ENCODE results near the gene C19orf85.

The C19orf85 gene

GRCh38 chr19:55488986-55489710 lies 24.6 kb upstream of the C19orf85 start:
- FAIRE-seq: no peak

- FAIRE-seq: no peak
These were observed 23.6 kb upstream of the C19orf85 start, which contains the start of gene SSC5D for GRCh38 chr19:55487924-55488687. TSS of gene SSC5D (plus strand) at chr19:55488436. CDS start at chr19:55488590, 154 bp downstream.

- no peak for FAIRE-seq
These were observed 22.7 kb upstream of the C19orf85 start for GRCh38 chr19:55486971-55487923.

GRCh38 chr19:55486043-55486970 lies 21.8 kb upstream of the C19orf85 start:
- FAIRE-seq: no peak

GRCh38 chr19:55485439-55486011 lies 21.0 kb upstream of the C19orf85 start:
- no peak for FAIRE-seq

GRCh38 chr19:55484593-55485438 lies 20.3 kb upstream of the C19orf85 start, which contains the start of gene NAT14:
TSS of gene NAT14 (plus strand) at chr19:55485188. CDS start at chr19:55485709, 521 bp downstream.
- FAIRE-seq: no peak

GRCh38 chr19:55483706-55484592 lies 19.4 kb upstream of the C19orf85 start:
- no peak for FAIRE-seq

- no peak for FAIRE-seq
These were observed 18.6 kb upstream of the C19orf85 start for GRCh38 chr19:55482967-55483705.

GRCh38 chr19:55482156-55482961 lies 17.8 kb upstream of the C19orf85 start:
- no peak for FAIRE-seq

- FAIRE-seq: no peak
These were observed 17.2 kb upstream of the C19orf85 start for GRCh38 chr19:55481794-55482155.

GRCh38 chr19:55481148-55481793 lies 16.7 kb upstream of the C19orf85 start:
- no peak for FAIRE-seq

GRCh38 chr19:55479451-55480230 lies 15.1 kb upstream of the C19orf85 start:
- FAIRE-seq: no peak

GRCh38 chr19:55479045-55479444 lies 14.5 kb upstream of the C19orf85 start:
- FAIRE-seq: no peak

- no peak for FAIRE-seq
These were observed 13.8 kb upstream of the C19orf85 start for GRCh38 chr19:55478364-55478763.

GRCh38 chr19:55477905-55478304 lies 13.4 kb upstream of the C19orf85 start:
- FAIRE-seq: no peak

GRCh38 chr19:55476100-55476775 lies 11.7 kb upstream of the C19orf85 start, which contains the start of gene ZNF628:
TSS of gene ZNF628 (plus strand) at chr19:55476617. CDS start at chr19:55479911, 3,294 bp downstream.
- FAIRE-seq: no peak

Measured in islet of Langerhans (tissue), 1 donor.